ENCODE results near the gene MPP3.
"Not testable (repeated sequence)": the region's sequence is repeated elsewhere in the genome, so short reads cannot be mapped to it uniquely, and the experiment has no call there.

The MPP3 gene

GRCh38 chr17:43809121-43809520, 23.8 kb downstream of the MPP3 start:
- no peak for DNase-seq (ENCODE audit: low read depth in 3 of 3, low spot score in 1 of 3)

- DNase-seq (ENCODE audit: low read depth in 3 of 3, low spot score in 1 of 3), result no peak
Observed at GRCh38 chr17:43808076-43808475, 24.9 kb downstream of the MPP3 start.

GRCh38 chr17:43805117-43805516, 27.8 kb downstream of the MPP3 start:
- no peak for DNase-seq (ENCODE audit: low read depth in 3 of 3, low spot score in 1 of 3)

DNA sequence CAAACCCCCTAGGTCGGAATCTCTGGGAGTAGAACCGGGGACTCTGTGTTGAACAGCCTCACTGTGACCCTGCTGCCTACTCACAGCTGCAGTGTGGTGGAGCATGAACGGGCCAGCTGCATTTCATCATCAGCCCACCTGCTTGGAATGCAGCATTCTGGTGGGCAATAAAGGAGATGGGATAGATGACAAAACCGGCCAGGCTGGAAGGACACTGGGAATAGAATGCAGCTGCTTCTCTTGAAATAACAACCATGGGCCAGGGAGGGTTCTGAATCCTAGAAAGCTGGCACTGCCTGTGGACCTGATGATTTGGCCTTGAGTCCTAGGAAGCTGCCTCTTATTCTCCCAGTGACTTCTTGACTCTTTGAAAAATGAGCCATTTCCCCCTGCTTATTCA, 29.2 kb downstream of the MPP3 start:
- DNase-seq (ENCODE audit: low read depth in 3 of 3, low spot score in 1 of 3), result no peak

GRCh38 chr17:43801844-43802243, 31.1 kb downstream of the MPP3 start:
- DNase-seq (ENCODE audit: low read depth in 3 of 3, low spot score in 1 of 3), result no peak

DNA sequence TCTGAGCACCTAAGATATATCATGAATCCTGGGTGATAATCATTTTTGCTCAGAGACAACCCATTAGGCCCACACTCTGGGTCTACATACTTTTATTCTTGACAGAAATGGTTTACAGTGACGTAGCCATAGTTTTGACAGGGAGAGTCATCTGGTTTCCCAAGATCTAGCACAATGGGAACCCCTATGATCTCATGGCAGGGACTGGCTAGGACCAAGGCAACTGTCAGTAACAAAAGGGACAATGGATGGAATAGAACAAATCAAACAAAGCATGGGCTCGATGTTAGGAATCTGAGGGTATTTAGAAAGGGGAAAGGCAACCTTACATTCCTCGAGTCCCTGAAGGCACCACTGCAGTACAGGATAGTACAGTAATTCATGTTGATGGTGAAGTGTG, 32.2 kb downstream of the MPP3 start:
- DNase-seq (ENCODE audit: low read depth in 3 of 3, low spot score in 1 of 3), result no peak

DNA sequence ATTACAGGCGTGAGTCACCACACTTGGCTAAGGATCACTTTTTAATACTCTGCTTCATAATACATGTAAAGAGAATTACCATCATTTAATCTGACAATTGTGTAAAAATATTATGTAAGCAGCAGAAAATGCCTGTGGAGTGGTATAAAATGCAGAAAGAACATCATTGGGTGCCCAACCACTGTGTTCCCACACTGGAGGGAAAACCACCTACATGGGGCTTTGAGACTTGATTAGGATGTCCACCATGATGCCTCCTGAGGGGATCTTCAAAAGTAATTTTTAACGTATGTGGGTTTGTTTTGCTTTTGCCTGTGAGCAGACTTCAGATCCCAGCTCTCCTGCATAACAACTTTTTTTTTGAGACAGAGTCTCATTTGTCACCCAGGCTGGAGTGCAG, 33.9 kb downstream of the MPP3 start:
- DNase-seq (ENCODE audit: low read depth in 3 of 3, low spot score in 1 of 3), result no peak

DNA sequence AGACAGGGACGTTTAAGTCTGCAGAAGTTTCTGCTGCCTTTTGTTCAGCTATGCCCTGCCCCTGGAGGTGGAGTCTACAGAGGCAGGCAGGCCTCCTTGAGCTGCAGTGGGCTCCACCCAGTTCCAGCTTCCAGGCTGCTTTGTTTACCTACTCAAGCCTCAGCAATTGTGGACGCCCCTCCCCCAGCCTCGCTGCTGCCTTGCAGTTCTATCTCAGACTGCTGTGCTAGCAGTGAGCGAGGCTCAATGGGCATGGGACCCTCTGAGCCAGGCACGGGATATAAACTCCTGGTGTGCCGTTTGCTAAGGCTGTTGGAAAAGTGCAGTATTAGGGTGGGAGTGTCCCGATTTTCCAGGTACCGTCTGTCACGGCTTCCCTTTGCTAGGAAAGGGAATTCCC, 34.9 kb downstream of the MPP3 start:
- DNase-seq (ENCODE audit: low read depth in 3 of 3, low spot score in 1 of 3), result not testable (repeated sequence)

DNA sequence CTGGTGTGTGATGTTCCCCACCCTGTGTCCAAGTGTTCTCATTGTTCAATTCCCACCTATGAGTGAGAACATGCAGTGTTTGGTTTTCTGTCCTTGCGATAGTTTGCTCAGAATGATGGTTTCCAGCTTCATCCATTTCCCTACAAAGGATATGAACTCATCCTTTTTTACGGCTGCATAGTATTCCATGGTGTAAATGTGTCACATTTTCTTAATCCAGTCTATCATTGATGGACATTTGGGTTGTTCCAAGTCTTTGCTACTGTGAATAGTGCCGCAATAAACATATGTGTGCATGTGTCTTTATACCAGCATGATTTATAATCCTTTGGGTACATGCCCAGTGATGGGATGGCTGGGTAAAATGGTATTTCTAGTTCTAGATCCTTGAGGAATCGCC, 40.3 kb downstream of the MPP3 start:
- not testable (repeated sequence) for DNase-seq (ENCODE audit: low read depth in 3 of 3, low spot score in 1 of 3)

DNA sequence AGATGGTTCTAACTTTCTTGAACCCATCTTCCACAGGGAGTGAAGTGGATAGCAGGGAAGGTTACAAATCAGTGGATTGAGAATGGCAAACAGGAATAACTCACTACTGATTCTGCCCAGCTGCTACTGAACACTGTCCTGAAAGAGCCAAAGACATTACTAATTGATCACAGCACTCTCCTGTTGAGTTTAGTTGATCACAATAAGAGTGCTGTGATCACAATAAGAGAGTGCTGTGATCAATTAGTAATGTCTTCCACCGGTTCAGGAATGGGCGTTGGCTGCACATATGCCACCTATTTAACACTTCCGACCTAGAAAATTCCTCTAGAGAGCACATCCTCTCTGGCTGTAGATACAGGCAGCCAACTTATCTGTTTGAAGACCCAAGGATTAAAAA, 41.4 kb downstream of the MPP3 start:
- no peak for DNase-seq (ENCODE audit: low read depth in 3 of 3, low spot score in 1 of 3)

GRCh38 chr17:43790311-43790940, 42.5 kb downstream of the MPP3 start:
- no peak for DNase-seq (ENCODE audit: low read depth in 3 of 3, low spot score in 1 of 3)

- DNase-seq (ENCODE audit: low read depth in 3 of 3, low spot score in 1 of 3), result no peak
Observed at GRCh38 chr17:43789482-43789881, 43.5 kb downstream of the MPP3 start.

DNA sequence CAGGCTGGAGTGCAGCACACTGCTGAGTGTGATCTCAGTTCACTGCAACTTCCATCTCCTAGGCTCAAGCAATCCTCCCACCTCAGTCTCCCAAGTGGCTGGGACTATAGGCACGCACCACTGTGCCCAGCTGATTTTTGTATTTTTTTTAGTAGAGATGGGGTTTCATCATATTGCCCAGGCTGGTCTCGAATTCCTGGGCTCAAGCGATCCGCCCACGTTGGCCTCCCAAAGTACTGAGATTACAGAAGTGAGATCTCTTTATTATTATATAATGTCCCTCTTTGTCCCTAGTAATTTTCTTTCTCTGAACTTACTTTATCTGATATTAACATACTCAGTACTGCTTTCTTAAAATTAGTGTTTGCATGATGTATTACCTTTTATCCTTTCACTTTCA, 44.4 kb downstream of the MPP3 start:
- DNase-seq (ENCODE audit: low read depth in 3 of 3, low spot score in 1 of 3), result no peak

DNA sequence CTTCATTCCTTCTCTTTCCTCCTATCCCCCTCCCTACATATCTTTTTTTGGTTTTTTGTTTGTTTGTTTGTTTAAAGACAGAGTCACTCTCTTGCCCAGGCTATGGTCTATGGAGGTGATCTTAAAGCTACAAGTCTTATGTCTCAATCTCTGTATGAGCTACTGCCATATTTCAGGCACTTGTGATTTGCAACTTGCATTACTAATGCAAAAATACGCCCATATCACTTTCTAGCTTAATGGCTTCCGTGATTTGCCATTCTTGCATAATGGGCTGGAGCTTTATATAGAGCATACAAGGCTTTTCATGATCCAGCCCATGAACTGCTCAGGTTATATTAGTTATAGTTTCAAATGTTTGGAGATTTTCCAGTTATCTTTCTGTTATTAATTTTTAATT, 45.2 kb downstream of the MPP3 start:
- no peak for DNase-seq (ENCODE audit: low read depth in 3 of 3, low spot score in 1 of 3)

DNA sequence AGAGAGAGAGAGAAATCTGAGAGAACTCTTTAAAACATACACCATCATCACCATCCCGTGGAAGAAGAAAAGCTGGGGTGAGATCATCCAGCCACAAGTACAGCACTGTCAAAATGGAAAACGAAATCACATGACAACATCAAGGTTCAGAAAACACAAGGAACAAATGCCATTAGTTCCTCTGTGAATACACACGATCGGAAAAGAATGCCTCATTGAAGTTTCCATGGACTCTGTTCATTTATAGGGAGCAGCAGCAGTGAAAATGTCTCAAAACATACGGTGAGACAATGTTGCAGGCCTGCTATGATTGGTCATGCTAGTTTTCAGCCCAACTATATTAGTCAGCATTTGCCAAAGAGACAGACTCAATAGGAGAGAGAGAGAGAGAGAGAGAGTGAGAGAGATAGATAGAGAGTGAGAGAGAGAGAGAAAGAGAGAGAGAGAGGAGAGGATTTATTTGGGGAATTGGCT, 48.3 kb downstream of the MPP3 start:
- DNase-seq (ENCODE audit: low read depth in 3 of 3, low spot score in 1 of 3), result no peak

- DNase-seq (ENCODE audit: low read depth in 3 of 3, low spot score in 1 of 3), result no peak
Observed at GRCh38 chr17:43784068-43784467, 48.9 kb downstream of the MPP3 start.

- no peak for DNase-seq (ENCODE audit: low read depth in 3 of 3, low spot score in 1 of 3)
Observed at GRCh38 chr17:43782913-43783680, 49.8 kb downstream of the MPP3 start.

DNA sequence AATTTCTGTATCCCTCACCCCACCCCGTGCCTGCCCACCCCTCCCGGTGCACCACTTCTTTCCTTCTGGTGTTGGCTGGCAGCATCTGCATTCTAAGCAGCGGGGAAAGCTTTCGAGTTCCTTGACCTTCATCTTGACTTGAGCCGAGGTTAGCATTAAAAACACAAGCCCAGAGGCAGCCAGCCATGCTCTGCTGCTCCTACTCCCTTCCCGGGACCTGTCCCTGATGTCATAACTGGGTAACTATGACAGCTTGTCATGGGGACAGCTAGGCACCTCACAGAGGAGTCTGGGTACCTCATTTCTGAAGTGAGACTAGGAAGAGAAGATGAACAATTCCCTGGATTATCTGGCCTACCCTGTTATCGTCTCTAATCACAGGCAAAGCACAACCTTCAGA, 52.8 kb downstream of the MPP3 start, which contains the start of gene CFAP97D1:
Gene CFAP97D1, plus strand, starts transcription at position 301 of the 400 bp plus-strand sequence. Its CDS starts 28 bp downstream, at position 329.
- no peak for DNase-seq (ENCODE audit: low read depth in 3 of 3, low spot score in 1 of 3)

DNA sequence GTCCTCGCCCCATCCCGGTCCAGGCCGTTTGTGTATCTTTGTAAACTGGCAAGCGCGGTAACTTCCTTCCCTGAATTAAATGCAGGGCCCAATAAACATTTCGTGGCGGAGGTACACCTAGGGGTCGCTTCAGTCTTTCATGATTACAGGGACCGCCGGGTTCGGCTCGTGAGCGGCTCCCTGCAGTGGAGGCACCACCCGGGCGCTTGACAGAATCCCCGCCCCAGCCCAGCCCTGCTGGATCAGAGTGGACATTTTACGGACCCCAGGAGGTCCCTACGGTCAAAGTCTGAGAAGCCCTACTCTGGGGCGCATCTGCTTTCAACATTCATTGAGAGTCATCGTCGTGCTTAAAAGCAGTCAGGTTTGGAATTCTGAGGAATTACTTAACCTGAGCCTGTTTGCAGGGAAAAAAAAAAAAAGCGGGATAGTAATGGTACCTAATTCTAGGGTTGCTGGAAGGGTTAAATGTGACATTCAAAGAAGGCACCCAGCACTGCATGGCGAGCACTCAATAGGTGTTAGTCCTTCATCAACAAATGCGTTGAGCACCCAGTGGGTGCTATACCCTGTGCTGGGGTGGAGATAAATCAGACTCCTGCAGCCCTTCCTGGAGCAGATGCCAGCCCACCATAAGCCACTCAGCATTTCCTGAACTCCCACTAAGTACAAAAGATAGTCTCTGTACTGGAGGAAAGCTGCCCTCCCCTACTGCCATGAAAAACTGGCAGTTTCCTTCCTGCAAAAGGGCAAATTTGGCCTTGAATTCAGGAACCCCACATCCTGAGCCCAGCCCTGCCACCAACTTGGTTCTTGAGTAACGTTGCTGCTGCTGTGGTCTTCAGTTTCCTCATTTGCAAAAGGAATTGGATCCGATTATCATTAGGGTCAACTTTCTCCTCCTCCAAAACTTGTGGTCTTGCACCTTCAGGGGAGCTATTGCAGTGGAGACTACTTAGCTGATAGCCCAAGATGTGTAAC, 53.5 kb downstream of the MPP3 start:
- no peak for DNase-seq (ENCODE audit: low read depth in 3 of 3, low spot score in 1 of 3)

DNA sequence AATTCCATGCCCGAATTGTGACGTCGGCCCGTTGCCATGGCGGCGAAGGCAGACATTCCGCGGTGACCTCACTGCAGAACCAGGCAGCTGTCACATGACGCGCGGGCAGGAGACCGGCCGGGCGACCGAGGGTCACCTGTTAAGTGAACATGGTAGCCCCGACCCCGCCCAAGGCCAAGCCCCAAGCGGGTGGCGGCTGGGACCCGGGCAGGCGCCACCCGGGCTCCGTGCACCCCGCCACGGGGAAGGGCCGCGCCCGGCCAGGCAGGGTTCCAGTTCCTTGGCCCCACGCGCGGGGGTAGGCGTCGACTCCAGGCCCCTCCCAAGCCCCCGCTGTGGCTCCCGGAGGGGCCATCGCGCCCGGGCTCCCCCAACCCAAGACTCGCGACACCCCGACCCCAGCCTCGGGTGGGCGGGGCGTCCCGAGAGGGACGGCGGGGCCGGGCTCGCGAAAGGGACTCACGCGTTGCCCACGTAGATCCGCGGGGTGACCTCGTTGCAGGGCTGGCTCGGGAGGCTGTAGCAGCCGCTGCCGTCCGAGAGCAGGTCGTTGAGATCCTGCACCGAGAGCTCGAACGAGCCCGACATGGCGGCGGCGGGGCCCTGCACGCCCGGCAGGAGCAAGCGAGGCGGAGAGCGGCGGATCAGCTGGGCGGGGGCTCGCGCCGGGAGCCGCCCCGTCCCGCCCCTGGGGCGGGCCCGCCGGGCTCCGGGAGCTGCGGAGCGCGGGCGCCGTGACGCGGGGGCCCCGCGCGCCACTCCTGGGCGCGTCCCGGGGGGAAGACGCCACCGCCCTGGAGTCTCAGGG, 54.4 kb downstream of the MPP3 start, which contains the start of gene DUSP3:
Gene DUSP3, minus strand, starts transcription at position 641 of the 808 bp plus-strand sequence. Its CDS starts 53 bp downstream, at position 588.
- peak; percentile 9 to 61 (median 43) for DNase-seq (ENCODE audit: low read depth in 3 of 3, low spot score in 1 of 3)
